ENCODE data around the gene LTBP2.

Gene LTBP2

DNA sequence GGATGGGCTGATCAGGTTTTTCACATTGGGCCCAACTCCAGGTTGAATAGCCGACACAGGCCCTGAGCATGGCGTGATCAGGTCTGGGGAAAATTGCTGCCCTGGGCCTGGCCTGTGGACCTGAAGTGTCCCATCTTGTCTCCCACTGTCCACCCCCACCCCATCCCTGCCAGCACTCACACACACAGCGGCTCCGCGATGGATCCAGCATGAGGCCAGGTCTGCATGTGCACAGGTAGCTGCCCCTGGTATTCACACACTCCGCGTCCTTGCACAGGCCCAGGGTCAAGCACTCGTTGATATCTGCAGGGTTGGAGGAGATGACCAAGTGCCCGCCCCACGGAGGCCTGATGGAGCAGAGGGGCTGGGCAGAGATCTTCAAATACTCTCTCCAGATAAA is 79.8 kb downstream of the LTBP2 start:
- Histone ChIP-seq H3K9ac (ENCODE audit: low read length) (no peak overlapping the region), H3K4me2 (ENCODE audit: low read depth, low read length) (no peak overlapping the region), H3K9me2 (replicated peaks; ENCODE audit: insufficient read depth, low read length) (no peaks in the 10 kb centered on the region), H3K79me2 (ENCODE audit: low read length) (no peaks in the 10 kb centered on the region), H3K27ac (ENCODE audit: low read length) (no peak overlapping the region), H3K4me3 (ENCODE audit: low read length) (no peak overlapping the region), H3K4me1 (ENCODE audit: low read length) (no peaks in the 10 kb centered on the region), H3K36me3 (replicated peaks; ENCODE audit: insufficient read depth, low read length) (no peaks in the 10 kb centered on the region), H3K27me3 (replicated peaks; ENCODE audit: insufficient read depth, low read length) (no peaks in the 10 kb centered on the region), H2AFZ (ENCODE audit: low read length) (no peak overlapping the region), H3K9me3 (replicated peaks; ENCODE audit: insufficient read depth, low read length) (no peaks in the 10 kb centered on the region), H4K20me1 (ENCODE audit: insufficient read depth, low read length) (no peaks in the 10 kb centered on the region), H3F3A (ENCODE audit: insufficient read depth, low read length) (no peaks in the 10 kb centered on the region)
- DNase-seq, result no peak
- TF ChIP-seq EZH2 (optimal IDR thresholded peaks at IDR 0.05; ENCODE audit: low read depth, low read length), result no peak
- no peak for TF ChIP-seq EZH2phosphoT487 (IDR thresholded peaks at IDR 0.05; ENCODE audit: low read length)
- TF ChIP-seq, protein P1, sequence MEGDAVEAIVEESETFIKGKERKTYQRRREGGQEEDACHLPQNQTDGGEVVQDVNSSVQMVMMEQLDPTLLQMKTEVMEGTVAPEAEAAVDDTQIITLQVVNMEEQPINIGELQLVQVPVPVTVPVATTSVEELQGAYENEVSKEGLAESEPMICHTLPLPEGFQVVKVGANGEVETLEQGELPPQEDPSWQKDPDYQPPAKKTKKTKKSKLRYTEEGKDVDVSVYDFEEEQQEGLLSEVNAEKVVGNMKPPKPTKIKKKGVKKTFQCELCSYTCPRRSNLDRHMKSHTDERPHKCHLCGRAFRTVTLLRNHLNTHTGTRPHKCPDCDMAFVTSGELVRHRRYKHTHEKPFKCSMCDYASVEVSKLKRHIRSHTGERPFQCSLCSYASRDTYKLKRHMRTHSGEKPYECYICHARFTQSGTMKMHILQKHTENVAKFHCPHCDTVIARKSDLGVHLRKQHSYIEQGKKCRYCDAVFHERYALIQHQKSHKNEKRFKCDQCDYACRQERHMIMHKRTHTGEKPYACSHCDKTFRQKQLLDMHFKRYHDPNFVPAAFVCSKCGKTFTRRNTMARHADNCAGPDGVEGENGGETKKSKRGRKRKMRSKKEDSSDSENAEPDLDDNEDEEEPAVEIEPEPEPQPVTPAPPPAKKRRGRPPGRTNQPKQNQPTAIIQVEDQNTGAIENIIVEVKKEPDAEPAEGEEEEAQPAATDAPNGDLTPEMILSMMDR (IDR thresholded peaks at IDR 0.05; ENCODE audit: low read length), result no peak

DNA sequence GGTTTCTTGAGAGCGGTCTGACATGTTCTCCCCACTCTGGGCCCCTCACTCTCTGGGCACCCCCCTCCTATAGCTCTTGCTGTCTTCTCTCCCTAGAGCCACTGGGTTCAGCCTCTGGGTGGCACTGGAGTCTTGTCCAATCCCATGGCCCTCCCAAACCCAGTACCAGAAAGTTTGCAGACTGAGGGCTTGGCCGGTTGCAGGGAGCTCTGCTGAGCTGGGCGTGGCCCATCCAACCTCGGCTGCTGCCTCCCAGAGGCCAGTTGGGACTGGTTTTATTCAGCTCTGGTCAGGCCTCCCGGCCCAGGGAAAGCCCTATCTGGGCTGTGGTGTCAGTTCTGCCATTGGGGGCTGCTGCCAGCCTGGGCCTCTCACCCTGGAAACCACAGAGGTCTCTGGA is 80.6 kb downstream of the LTBP2 start:
- H3K9ac ChIP-seq (ENCODE audit: low read length), result no peak overlapping the region
- TF ChIP-seq EZH2 (optimal IDR thresholded peaks at IDR 0.05; ENCODE audit: low read depth, low read length) (no peak), EZH2phosphoT487 (IDR thresholded peaks at IDR 0.05; ENCODE audit: low read length) (no peak)
- TF ChIP-seq, protein P1 (IDR thresholded peaks at IDR 0.05; ENCODE audit: low read length), result no peak
- H3F3A ChIP-seq (ENCODE audit: insufficient read depth, low read length), result no peaks in the 10 kb centered on the region
- H3K4me1 ChIP-seq (ENCODE audit: low read length), result no peaks in the 10 kb centered on the region
- H3K27ac ChIP-seq (ENCODE audit: low read length), result no peak overlapping the region
- H3K36me3 ChIP-seq (replicated peaks; ENCODE audit: insufficient read depth, low read length), result no peaks in the 10 kb centered on the region
- no peak for DNase-seq
- no peaks in the 10 kb centered on the region for H3K9me3 ChIP-seq (replicated peaks; ENCODE audit: insufficient read depth, low read length)
- no peaks in the 10 kb centered on the region for H3K9me2 ChIP-seq (replicated peaks; ENCODE audit: insufficient read depth, low read length)
- H3K79me2 ChIP-seq (ENCODE audit: low read length), result no peaks in the 10 kb centered on the region
- no peaks in the 10 kb centered on the region for H4K20me1 ChIP-seq (ENCODE audit: insufficient read depth, low read length)
- H3K4me2 ChIP-seq (ENCODE audit: low read depth, low read length), result no peak overlapping the region
- no peaks in the 10 kb centered on the region for H3K27me3 ChIP-seq (replicated peaks; ENCODE audit: insufficient read depth, low read length)
- H2AFZ ChIP-seq (ENCODE audit: low read length), result no peak overlapping the region
- H3K4me3 ChIP-seq (ENCODE audit: low read length), result no peak overlapping the region

DNA sequence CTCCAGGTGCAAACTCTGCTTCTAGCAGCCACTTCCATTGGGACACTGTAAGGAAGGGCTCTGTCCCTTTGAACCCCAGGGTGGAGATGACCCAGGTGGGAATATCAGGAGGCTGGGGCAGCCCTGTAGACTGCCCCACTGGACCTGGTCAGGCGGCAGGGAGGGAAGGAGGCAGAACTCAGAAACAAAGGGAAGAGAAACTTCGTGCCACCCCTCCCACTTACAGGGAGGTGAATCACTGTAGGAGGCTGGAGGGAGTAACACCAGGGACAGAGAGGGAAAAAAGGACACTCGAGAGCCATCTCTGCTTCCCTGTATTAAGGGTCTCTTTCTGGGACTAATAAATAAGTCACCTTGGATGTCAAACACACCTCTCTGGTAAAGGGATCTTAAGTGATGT is 81.0 kb downstream of the LTBP2 start:
- H3K36me3 ChIP-seq (replicated peaks; ENCODE audit: insufficient read depth, low read length), result no peaks in the 10 kb centered on the region
- no peaks in the 10 kb centered on the region for H3K79me2 ChIP-seq (ENCODE audit: low read length)
- no peaks in the 10 kb centered on the region for H3K9me3 ChIP-seq (replicated peaks; ENCODE audit: insufficient read depth, low read length)
- no peaks in the 10 kb centered on the region for H3F3A ChIP-seq (ENCODE audit: insufficient read depth, low read length)
- H3K27ac ChIP-seq (ENCODE audit: low read length), result no peak overlapping the region
- no peak for TF ChIP-seq EZH2 (optimal IDR thresholded peaks at IDR 0.05; ENCODE audit: low read depth, low read length)
- no peak for TF ChIP-seq EZH2phosphoT487 (IDR thresholded peaks at IDR 0.05; ENCODE audit: low read length)
- TF ChIP-seq, protein P1 (IDR thresholded peaks at IDR 0.05; ENCODE audit: low read length), result no peak
- 0 out of 2 replicates have a peak, but pooled peaks cover 4% of the 10 kb centered on the region for H3K4me1 ChIP-seq (ENCODE audit: low read length)
- H3K9ac ChIP-seq (ENCODE audit: low read length), result no peak overlapping the region
- H3K27me3 ChIP-seq (replicated peaks; ENCODE audit: insufficient read depth, low read length), result no peaks in the 10 kb centered on the region
- H4K20me1 ChIP-seq (ENCODE audit: insufficient read depth, low read length), result no peaks in the 10 kb centered on the region
- DNase-seq, result no peak
- no peak overlapping the region for H2AFZ ChIP-seq (ENCODE audit: low read length)
- H3K4me2 ChIP-seq (ENCODE audit: low read depth, low read length), result no peak overlapping the region
- no peaks in the 10 kb centered on the region for H3K9me2 ChIP-seq (replicated peaks; ENCODE audit: insufficient read depth, low read length)
- no peak overlapping the region for H3K4me3 ChIP-seq (ENCODE audit: low read length)

Data from MM.1S (cell line).